Endodermal cell (in vitro differentiated cells): ENCODE measurements around the gene ADARB1. TPM values are rescaled to one million over a fixed set of nuclear protein-coding genes. Genes with fewer than 3 reads are reported as not detected.

Experiments used
- DNase-seq: peaks from one replicate; pipeline ENCODE4 v3.0.0-alpha.2; 2017
- H3K27ac ChIP-seq: 2 replicates; pipeline ENCODE4 v1.5.1; 2013; ENCODE audit warnings: mild to moderate bottlenecking, low read depth, low read length, moderate library complexity
- H3K27me3 ChIP-seq: 2 replicates; pipeline ENCODE4 v1.6.1; 2013; ENCODE audit warnings: mild to moderate bottlenecking, low read length, moderate library complexity; ENCODE audit not compliant: insufficient read depth, control insufficient read depth, poor library complexity, severe bottlenecking
- H3K36me3 ChIP-seq: 2 replicates; pipeline ENCODE4 v1.7.0; 2013; ENCODE audit warnings: mild to moderate bottlenecking, low read length, moderate library complexity; ENCODE audit not compliant: control insufficient read depth, insufficient read depth
- H3K4me1 ChIP-seq: one replicate; pipeline ENCODE4 v1.7.0; 2013; ENCODE audit warnings: low read length; ENCODE audit not compliant: control insufficient read depth, insufficient read depth
- H3K4me3 ChIP-seq: 2 replicates; pipeline ENCODE4 v1.5.1; 2013; ENCODE audit warnings: mild to moderate bottlenecking, low read length, moderate library complexity
- H3K9ac ChIP-seq: 2 replicates; pipeline ENCODE4 v1.6.1; 2013; ENCODE audit warnings: mild to moderate bottlenecking, low read length, moderate library complexity; ENCODE audit not compliant: poor library complexity, severe bottlenecking; ENCODE audit errors: extremely low read depth
- H3K9me3 ChIP-seq: 2 replicates; pipeline ENCODE4 v1.6.1; 2013; ENCODE audit warnings: mild to moderate bottlenecking, low read length, moderate library complexity; ENCODE audit not compliant: control insufficient read depth
- H3K27ac Mint-ChIP-seq: 2 replicates; pipeline ENCODE4 v1.8.0; 2020; ENCODE audit warnings: mixed read lengths
- H3K27me3 Mint-ChIP-seq: 2 replicates; pipeline ENCODE4 v1.8.0; 2021; ENCODE audit warnings: mild to moderate bottlenecking, mixed read lengths; ENCODE audit not compliant: insufficient read depth
- H3K36me3 Mint-ChIP-seq: 2 replicates; pipeline ENCODE4 v1.8.0; 2020; ENCODE audit warnings: low read depth, mixed read lengths
- H3K4me1 Mint-ChIP-seq: 2 replicates; pipeline ENCODE4 v1.8.0; 2020; ENCODE audit warnings: mixed read lengths
- H3K4me3 Mint-ChIP-seq: 2 replicates; pipeline ENCODE4 v1.8.0; 2020; ENCODE audit warnings: mild to moderate bottlenecking, moderate library complexity, mixed read lengths
- H3K9me3 Mint-ChIP-seq: 2 replicates; pipeline ENCODE4 v1.8.0; 2020; ENCODE audit warnings: mild to moderate bottlenecking, mixed read lengths
- WGBS, 2 experiments: methylation state at CpG; one replicate each; pipeline versions ENCODE4 v1.1.5 to v1.1.7; 2013; ENCODE audit warnings: missing lambda C conversion rate in 2 of 2, mixed read lengths in 1 of 2; ENCODE audit not compliant: insufficient coverage in 1 of 2, insufficient read length in 1 of 2; 5-methylcytosine and 5-hydroxymethylcytosine counted together
- total RNA-seq, 2 donors: library from RNA; stranded (reverse); fragmentation: NEBNext Ultra II Directional in 1 of 2; extraction: Animal tissue kit (Norgen Biotek cat#: 25700) in 1 of 2; gene quantifications; 2 replicates in 1 of 2; 3 replicates in 1 of 2; pipeline ENCODE4 v1.2.1, GENCODE V29; 2021
- TF ChIP-seq, protein P1 (sequence below): fragments of 200-600 bp; sonication (generic); conservative IDR thresholded peaks from 2 replicates; pipeline ENCODE4 v1.5.0; 2021; ENCODE audit warnings: antibody characterized with exemption, mild to moderate bottlenecking

Gene ADARB1
- total RNA-seq, 2 donors from 2014 or later = 11.5 to 20.1 TPM

DNA sequence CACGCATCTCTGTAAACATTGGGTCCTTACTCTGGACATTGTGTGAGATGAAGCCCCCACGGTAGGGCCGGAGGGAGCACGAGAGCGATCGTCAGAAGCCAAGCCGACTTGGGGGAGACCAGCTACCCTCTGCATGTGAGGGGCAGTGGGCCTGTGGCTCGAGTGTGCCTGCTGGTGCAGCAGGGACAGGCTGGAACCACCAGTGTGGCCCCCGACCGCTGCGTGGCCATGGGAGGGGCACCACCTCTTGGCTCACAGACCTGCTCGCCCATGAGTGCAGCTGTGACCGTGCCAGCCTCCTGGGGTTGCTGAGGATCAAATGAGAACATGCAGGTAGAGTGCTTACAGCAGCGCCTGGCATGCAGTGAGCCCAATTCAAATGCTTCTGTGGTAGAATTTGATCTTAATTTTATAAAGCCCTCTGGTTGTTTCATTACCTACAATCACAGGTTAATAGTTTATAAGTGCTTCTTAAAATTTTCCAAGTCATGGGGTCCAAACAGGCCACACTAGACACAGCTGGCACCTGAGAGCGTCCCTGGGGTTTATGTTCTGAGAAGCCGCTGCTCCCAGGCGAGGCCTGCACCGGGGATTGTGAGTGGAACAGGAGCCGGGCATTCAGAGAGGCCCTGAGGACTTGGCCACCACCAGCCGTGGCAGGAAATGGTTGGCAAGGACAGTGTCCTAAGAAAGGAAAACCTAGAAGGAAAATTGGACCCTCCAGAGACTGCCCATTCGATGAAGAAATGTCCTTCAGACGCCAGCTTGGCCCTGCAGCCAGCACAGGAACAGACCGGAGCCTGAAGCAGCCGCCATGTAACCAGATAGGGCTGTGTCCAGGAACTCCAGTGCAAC is 22.6 kb upstream of the ADARB1 start:
- no peak overlapping the region for H3K27ac Mint-ChIP-seq
- H3K4me1 ChIP-seq = no peaks in the 10 kb centered on the region
- H3K4me3 ChIP-seq = no peak overlapping the region
- H3K36me3 ChIP-seq = no peaks in the 10 kb centered on the region
- peaks cover 1% of the 10 kb centered on the region for H3K27me3 Mint-ChIP-seq
- WGBS, 2 experiments = 89 to 90% methylated on average over 24 of the region's 24 CpGs
- H3K27ac ChIP-seq = no peak overlapping the region
- H3K9ac ChIP-seq = no peak overlapping the region
- H3K9me3 Mint-ChIP-seq = peaks cover 12% of the 10 kb centered on the region
- no peaks in the 10 kb centered on the region for H3K27me3 ChIP-seq
- H3K4me3 Mint-ChIP-seq = no peak overlapping the region
- no peaks in the 10 kb centered on the region for H3K36me3 Mint-ChIP-seq
- H3K9me3 ChIP-seq = peaks cover 7% of the 10 kb centered on the region
- H3K4me1 Mint-ChIP-seq = peaks cover 22% of the 10 kb centered on the region
- DNase-seq = no peak
- TF ChIP-seq, protein P1, sequence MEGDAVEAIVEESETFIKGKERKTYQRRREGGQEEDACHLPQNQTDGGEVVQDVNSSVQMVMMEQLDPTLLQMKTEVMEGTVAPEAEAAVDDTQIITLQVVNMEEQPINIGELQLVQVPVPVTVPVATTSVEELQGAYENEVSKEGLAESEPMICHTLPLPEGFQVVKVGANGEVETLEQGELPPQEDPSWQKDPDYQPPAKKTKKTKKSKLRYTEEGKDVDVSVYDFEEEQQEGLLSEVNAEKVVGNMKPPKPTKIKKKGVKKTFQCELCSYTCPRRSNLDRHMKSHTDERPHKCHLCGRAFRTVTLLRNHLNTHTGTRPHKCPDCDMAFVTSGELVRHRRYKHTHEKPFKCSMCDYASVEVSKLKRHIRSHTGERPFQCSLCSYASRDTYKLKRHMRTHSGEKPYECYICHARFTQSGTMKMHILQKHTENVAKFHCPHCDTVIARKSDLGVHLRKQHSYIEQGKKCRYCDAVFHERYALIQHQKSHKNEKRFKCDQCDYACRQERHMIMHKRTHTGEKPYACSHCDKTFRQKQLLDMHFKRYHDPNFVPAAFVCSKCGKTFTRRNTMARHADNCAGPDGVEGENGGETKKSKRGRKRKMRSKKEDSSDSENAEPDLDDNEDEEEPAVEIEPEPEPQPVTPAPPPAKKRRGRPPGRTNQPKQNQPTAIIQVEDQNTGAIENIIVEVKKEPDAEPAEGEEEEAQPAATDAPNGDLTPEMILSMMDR = no peak

GRCh38 chr21:45052960-45053359 is 21.4 kb upstream of the ADARB1 start:
- no peaks in the 10 kb centered on the region for H3K27me3 ChIP-seq
- TF ChIP-seq, protein P1 = no peak
- 91% methylated on average over 8 to 10 of the region's 10 CpGs for WGBS, 2 experiments
- no peaks in the 10 kb centered on the region for H3K36me3 Mint-ChIP-seq
- H3K9ac ChIP-seq = no peak overlapping the region
- H3K9me3 Mint-ChIP-seq = peaks cover 3% of the 10 kb centered on the region
- no peaks in the 10 kb centered on the region for H3K36me3 ChIP-seq
- H3K4me1 Mint-ChIP-seq = peaks cover 22% of the 10 kb centered on the region
- no peaks in the 10 kb centered on the region for H3K4me1 ChIP-seq
- no peak overlapping the region for H3K4me3 ChIP-seq
- no peak overlapping the region for H3K27ac Mint-ChIP-seq
- peaks cover 2% of the 10 kb centered on the region for H3K27me3 Mint-ChIP-seq
- no peak overlapping the region for H3K4me3 Mint-ChIP-seq
- H3K27ac ChIP-seq = no peak overlapping the region
- no peaks in the 10 kb centered on the region for H3K9me3 ChIP-seq
- no peak for DNase-seq

DNA sequence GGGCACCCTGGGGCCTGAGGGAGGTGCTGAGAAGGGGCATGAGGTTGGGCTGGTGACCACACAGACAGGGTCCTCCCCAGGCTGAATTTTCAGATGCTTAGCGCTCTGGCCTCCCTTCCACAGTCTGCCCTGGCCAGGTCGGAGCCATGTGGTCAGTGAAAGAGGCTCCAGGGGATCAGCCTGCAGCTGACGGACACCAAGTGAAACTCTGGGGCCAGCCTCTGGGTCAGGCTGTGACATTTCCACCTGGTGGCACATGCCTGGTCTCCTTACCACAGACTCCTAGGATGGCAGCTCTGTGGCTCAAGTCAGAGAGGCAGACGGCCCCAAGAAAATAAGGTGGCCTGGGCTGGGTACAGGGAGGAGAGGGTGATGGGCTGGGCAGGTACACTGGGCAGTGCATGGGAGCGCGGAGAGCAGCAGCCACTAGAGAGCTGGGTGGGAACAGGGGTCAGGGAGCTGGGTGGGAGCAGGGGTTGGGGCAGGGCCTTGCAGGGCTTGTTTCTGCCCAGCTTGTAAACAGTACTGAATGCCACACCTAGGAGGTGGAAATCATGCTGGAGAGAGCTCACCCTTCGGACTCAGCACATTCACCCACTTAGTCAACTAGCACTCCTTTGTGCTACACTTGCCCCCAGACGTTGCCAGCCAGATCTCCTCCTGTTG is 20.7 kb upstream of the ADARB1 start:
- Mint-ChIP-seq H3K9me3 (no peaks in the 10 kb centered on the region), H3K4me3 (no peak overlapping the region), H3K4me1 (peaks cover 22% of the 10 kb centered on the region), H3K27me3 (peaks cover 1% of the 10 kb centered on the region), H3K27ac (no peak overlapping the region), H3K36me3 (no peaks in the 10 kb centered on the region)
- no peak for DNase-seq
- Histone ChIP-seq H3K9ac (no peak overlapping the region), H3K9me3 (no peaks in the 10 kb centered on the region), H3K27ac (no peak overlapping the region), H3K4me3 (no peak overlapping the region), H3K36me3 (no peaks in the 10 kb centered on the region), H3K4me1 (no peaks in the 10 kb centered on the region), H3K27me3 (no peaks in the 10 kb centered on the region)
- TF ChIP-seq, protein P1 = no peak
- 88% methylated on average over 4 to 8 of the region's 8 CpGs for WGBS, 2 experiments
